HT1080 (cell line): ENCODE results near the gene SPAG9. TPM values are rescaled to one million over a fixed set of nuclear protein-coding genes. Genes with fewer than 3 reads are reported as not detected.
"Not testable (repeated sequence)": the region's sequence is repeated elsewhere in the genome, so short reads cannot be mapped to it uniquely, and the experiment has no call there.

Experiments used
- DNase-seq: peaks from one replicate; pipeline ENCODE4 v3.0.0-alpha.2; 2015; ENCODE audit warnings: low read depth
- total RNA-seq: library from RNA; depleted of rRNA; stranded (reverse); fragments of >200 nt; shearing (Covaris generic); gene quantifications from 2 replicates; pipeline ENCODE4 v1.2.3, GENCODE V29; 2014

Gene SPAG9
- total RNA-seq, 1 experiment from 2014 or later = 34.4 TPM

DNA sequence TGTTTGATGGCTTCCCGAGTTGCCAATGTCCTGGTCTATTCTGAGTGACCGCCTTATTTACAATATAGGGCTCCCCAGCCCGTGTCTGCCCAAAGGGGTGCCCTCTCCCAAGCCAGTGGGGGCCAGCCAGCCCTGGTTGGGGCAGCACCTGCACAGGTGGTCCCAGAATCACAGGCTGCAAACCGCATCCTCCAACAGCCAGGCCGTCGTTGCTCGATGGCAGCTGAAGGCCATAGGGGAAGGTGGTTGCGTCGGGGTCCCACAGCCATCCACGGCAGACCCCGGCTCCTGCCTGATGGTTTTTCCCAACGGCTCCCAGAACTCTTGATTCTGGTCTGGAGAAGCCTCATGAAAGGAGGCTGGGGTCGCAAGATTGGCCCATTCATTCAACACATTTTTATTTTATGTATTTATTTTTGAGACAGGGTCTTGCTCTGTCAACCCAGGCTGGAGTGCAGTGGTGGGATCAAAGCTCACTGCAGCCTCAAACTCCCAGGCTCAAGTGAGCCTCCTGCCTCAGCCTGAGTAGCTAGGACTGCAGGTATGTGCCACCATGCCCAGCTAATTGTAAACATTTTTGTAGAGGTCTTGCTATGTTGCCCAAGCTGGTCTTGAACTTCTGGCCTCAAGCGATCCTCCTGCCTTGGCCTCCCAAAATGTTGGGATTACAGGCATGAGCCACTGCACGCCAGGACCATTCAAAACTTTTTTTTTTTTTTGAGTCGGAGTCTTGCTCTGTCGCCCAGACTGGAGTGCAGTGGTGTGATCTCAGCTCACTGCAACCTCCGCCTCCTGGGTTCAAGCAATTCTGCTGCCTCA lies 175.6 kb downstream of the SPAG9 start:
- DNase-seq = no peak

- no peak for DNase-seq
Observed at GRCh38 chr17:50944054-50944901, 176.4 kb downstream of the SPAG9 start.

GRCh38 chr17:50943575-50943933 lies 177.1 kb downstream of the SPAG9 start:
- no peak for DNase-seq

- DNase-seq = not testable (repeated sequence)
Observed at GRCh38 chr17:50941676-50942048, 179.0 kb downstream of the SPAG9 start.

- no peak for DNase-seq
Observed at GRCh38 chr17:50939795-50940684, 180.6 kb downstream of the SPAG9 start.

DNA sequence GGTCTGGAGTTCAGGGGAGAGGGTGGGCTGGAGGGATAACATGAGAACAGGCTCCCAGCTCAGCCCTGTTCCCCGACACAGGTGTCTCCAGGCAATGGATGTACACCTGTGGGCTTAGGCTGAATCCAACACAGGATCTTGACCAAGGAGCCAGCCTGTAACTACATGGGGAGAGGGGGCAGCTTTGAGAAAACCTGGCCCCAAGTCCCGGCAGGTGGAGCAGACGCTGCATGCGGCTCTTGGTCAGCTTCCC lies 181.2 kb downstream of the SPAG9 start:
- no peak for DNase-seq

DNA sequence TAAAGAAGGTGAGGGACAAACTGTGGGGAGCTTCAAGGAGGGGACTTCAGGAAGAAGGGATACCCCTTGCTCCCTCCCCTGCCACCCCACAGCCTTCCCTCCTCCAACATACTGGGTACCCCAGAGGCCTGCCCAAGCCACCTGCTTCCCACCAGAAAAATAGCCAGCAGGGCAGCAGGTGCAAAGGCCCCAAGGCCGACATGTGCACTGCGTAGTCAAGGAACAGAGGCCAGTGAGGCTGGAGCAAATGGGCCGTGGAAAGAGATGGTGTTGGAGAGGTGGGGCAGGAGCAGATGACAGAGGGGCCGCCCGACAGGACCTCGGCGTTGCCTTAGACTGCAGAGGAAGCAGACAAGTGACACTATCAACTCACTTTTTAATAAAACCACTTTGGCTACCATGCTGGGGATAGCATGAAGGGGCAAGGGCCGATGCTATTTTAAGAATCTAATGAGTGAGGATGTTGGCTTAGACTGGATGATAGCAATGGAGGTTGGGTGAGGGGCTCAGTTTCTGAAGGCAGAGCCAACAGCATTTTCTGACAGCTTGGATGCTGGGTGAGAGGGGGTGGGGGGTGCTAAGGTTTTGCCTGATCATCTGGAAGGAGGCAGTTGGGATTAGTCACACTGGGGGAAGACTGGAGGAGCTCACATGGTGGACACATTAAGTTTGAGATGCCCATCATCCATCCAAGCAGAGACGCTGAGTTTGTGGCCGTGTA lies 181.7 kb downstream of the SPAG9 start:
- no peak for DNase-seq

DNA sequence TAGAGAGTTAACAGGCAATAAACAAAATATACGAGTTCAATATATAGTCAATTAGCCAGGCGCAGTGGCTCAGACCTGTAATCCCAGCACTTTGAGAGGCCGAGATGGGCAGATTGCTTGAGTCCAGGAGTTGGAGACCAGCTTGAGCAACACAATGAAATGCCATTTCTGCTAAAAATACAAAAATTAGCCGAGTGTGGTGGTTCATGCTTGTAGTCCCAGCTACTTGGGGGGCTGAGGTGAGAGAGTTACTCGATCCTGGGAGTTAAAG lies 184.7 kb downstream of the SPAG9 start:
- no peak for DNase-seq

GRCh38 chr17:50935221-50935995 lies 185.3 kb downstream of the SPAG9 start:
- DNase-seq = peak; percentile 82

DNA sequence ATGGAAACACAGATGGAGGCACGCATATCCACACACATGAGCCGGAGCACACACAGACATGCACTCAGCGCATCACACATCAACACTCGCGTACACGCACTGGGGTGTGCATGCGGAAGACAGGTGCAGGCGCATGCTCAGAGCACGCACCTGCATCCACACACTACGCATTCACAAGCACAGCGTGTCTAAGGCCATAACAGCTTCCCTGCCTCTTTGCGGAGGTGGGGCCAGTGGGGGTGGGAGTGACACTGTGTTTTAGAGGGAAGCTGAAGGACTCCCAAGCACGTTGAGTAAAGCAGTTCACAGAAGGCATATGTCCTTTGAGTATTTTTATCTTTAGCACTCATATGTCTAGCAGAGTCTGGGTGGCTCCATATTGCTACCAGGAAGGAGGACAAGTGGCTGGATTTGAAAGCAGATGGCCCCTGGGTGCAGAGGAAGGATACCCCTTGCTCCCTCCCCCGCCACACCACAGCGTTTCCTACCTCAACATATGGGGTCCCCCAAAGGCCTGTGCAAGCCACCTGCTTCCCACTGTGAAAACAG lies 185.9 kb downstream of the SPAG9 start:
- DNase-seq = no peak

GRCh38 chr17:50934161-50934560 lies 186.5 kb downstream of the SPAG9 start:
- no peak for DNase-seq

DNA sequence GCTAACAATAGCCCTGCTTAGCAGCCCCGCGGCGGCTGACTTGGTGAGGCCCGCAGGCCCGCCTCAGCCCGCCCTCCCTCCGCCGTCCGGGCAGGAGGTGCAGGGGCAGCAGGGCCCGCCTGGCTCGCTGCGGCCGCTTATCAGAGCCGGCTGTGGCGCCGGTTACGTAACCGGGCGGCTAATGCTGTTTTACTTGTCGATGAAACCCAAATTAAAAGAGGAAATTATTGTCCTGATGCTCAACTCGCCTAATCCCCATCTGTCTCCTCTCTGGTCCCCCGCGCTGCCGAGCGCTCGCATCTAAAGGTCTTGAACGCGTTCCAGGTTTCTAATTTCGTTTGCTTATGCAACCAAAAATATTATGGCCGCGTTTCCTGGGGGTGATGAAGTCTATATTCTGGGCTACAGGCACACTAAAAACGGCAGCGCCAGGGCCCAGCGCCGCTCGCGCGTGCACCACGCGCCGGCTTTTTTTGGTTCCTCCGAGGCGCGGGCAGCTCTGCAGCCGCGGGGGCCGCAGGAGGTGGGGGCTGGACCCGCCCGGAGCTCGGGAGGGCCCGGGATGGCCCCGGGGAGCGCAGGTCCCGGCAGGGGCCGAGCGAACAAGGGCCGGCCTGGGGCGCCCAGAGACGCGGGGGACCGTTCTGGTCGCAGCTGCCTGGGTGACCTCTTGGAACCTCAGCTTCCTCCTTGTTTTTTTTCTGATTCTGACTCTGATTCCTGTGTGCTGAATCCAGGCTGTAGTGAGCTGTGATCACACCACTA lies 189.3 kb downstream of the SPAG9 start:
- no peak for DNase-seq

DNA sequence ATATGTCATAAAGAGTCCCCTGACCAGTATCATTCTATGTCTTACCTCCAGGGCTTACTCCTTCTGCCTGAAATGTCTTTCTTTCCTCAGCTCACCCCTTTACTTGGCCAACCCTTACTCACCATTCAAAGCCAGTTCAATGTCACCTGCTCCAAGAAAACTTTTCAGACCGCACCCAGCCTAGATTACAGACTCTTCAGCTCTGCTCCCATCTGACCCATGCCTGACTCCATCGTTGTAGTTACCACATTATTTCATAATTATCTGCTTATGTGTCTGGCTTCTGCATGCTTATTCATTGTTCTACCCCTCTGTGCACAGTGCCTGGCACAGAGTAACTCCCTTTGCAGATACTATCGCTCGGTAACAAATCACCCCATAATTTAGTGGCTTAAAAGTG lies 192.0 kb downstream of the SPAG9 start:
- no peak for DNase-seq

GRCh38 chr17:50927287-50927686 lies 193.4 kb downstream of the SPAG9 start:
- no peak for DNase-seq

- DNase-seq = no peak
Observed at GRCh38 chr17:50926523-50926922, 194.1 kb downstream of the SPAG9 start.

GRCh38 chr17:50925296-50925891 lies 195.3 kb downstream of the SPAG9 start:
- no peak for DNase-seq

- no peak for DNase-seq
Observed at GRCh38 chr17:50924800-50925199, 195.9 kb downstream of the SPAG9 start.

- DNase-seq = no peak
Observed at GRCh38 chr17:50924300-50924699, 196.4 kb downstream of the SPAG9 start.

- no peak for DNase-seq
Observed at GRCh38 chr17:50923611-50924010, 197.1 kb downstream of the SPAG9 start.
